ENCODE results near the gene CYB561A3. TPM values are rescaled to one million over a fixed set of nuclear protein-coding genes. Genes with fewer than 3 reads are reported as not detected.
A peak's percentile ranks its signal among the peaks of the same experiment; 100 is the strongest.

Gene CYB561A3
- polyA plus RNA-seq, 1 experiment, result 34.5 TPM

DNA sequence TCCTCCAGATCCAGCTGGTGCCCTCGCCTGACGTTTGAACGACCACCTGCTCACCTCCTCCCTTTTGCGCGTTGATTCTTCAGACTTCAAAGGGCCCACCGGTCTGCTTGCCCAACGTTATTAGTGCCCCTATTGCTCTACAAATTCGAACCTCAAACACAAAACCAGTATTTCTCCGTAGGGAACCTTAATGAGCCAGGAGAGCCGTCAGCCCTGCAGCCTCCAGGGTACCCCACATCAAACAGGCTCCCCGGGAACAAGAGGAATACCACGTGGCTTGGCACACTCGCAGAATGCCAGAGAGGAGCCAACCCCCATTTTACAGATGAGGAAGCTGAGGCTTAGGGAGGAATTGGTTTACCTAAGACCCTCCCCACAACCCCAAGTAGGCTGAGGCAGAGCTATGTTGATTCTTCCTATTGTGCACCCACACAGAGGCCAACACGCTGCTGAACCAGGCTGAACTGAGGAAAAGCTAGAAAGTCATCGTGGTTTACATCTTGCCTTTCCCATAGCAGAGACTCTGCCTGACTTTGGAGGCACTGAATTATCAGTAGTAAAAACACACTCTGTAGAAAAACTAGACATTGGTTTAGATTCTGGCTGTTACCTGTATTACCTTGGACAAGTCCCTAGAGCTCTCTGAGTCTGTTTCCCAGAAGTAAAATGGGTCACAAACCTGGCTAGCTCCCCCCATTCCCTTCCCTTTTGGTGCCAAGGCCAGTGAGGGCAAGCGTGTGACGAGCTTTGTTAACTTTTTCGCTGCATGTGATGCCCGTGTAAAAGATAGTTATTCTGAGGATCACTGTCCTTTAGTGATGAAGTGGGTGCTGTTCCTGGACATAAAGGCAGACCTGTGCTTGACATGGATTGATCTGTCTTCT is 27.9 kb downstream of the CYB561A3 start:
- peak overlapping the region; percentile 93 for H3K4me3 ChIP-seq (ENCODE audit: low read depth, low read length)
- POLR2A ChIA-PET, result interaction anchor here (1.0 to 2.5 kb wide), 5 partner anchors 25 to 56 kb away, joined by 3 to 15 read pairs (median 4); partner anchors contain the start of genes CYB561A3 and TMEM138
- H3K27me3 ChIP-seq (ENCODE audit: control insufficient read depth, insufficient read depth, low read length), result no peaks in the 10 kb centered on the region
- no peaks in the 10 kb centered on the region; the same call in 1 of the 2 replicates for H3K9me3 ChIP-seq (ENCODE audit: control insufficient read depth, insufficient read depth, low read length)
- TF ChIP-seq, protein P1, sequence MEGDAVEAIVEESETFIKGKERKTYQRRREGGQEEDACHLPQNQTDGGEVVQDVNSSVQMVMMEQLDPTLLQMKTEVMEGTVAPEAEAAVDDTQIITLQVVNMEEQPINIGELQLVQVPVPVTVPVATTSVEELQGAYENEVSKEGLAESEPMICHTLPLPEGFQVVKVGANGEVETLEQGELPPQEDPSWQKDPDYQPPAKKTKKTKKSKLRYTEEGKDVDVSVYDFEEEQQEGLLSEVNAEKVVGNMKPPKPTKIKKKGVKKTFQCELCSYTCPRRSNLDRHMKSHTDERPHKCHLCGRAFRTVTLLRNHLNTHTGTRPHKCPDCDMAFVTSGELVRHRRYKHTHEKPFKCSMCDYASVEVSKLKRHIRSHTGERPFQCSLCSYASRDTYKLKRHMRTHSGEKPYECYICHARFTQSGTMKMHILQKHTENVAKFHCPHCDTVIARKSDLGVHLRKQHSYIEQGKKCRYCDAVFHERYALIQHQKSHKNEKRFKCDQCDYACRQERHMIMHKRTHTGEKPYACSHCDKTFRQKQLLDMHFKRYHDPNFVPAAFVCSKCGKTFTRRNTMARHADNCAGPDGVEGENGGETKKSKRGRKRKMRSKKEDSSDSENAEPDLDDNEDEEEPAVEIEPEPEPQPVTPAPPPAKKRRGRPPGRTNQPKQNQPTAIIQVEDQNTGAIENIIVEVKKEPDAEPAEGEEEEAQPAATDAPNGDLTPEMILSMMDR (IDR thresholded peaks at IDR 0.05; ENCODE audit: low read depth, low read length), result no peak
- CTCF ChIA-PET, result interaction anchor here (0.5 to 10.2 kb wide), 5 partner anchors 28 to 592 kb away, joined by 3 to 519 read pairs (median 6); partner anchors contain the start of genes CYB561A3, TMEM138 and TMEM216
- peak overlapping the region; percentile 73 for H3K27ac ChIP-seq (ENCODE audit: low read depth, low read length)
- DNase-seq (ENCODE audit: low read depth, low spot score), result no peak

DNA sequence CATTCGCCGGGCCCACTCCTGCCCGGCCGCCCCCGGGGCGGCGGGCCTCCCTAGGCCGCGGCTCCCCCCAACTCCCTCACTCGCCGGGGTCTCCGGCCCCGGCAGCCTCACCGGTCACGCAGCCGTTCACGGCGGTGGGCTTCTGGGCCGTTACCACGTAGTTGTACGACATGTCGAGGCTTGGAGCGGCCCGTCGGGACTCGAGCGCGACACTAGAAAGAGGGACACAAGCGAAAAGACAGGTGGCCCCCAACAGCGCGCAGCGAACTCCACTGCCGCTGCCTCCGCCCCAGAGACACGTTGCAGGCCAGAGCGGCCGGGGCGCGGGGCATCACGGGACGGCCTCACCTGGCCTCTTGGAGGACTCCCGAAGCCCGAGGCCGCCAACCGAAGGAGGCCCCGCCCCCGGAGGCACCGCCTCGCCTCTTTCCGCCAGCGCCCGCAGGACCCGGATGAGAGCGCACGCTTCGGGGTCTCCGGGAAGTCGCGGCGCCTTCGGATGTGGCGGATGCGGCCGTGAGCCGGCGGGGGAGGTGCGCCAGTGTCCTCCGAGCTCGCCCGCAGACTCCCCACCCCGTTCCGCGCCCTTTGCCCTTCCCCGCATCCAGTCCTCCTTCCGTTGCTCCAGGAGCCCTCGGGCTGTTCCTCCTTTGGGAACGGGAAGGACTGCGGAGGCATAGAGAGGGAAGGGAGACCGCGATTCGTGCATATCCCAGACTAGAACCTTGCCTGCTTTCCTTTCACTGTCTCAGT is 28.7 kb downstream of the CYB561A3 start, which contains the start of the genes DDB1 and TKFC:
DDB1 (minus strand) TSS at position 309 of the 753 bp plus-strand sequence; CDS start at position 172, 137 bp downstream.
TKFC (plus strand) TSS at position 432 of the 753 bp plus-strand sequence. CDS start 1,501 bp downstream, outside the sequence.
- ChIA-PET POLR2A (interaction anchor here (1.1 to 2.5 kb wide), 4 partner anchors 26 to 53 kb away, joined by 4 to 15 read pairs (median 5); partner anchors contain the start of genes CYB561A3 and TMEM138), CTCF (interaction anchor here (0.5 to 10.2 kb wide), 3 partner anchors 51 to 593 kb away, joined by 6 to 519 read pairs (median 6); partner anchors contain the start of gene TMEM216)
- Histone ChIP-seq H3K27ac (ENCODE audit: low read depth, low read length) (peak within 1 kb of the TSS; percentile 73), H3K27me3 (ENCODE audit: control insufficient read depth, insufficient read depth, low read length) (no peaks in the 10 kb centered on the region), H3K9me3 (ENCODE audit: control insufficient read depth, insufficient read depth, low read length) (no peaks in the 10 kb centered on the region; the same call in 1 of the 2 replicates), H3K4me3 (ENCODE audit: low read depth, low read length) (peak within 1 kb of the TSS; percentile 93)
- TF ChIP-seq, protein P1 (IDR thresholded peaks at IDR 0.05; ENCODE audit: low read depth, low read length), result no peak
- peak; percentile 66 for DNase-seq (ENCODE audit: low read depth, low spot score)

DNA sequence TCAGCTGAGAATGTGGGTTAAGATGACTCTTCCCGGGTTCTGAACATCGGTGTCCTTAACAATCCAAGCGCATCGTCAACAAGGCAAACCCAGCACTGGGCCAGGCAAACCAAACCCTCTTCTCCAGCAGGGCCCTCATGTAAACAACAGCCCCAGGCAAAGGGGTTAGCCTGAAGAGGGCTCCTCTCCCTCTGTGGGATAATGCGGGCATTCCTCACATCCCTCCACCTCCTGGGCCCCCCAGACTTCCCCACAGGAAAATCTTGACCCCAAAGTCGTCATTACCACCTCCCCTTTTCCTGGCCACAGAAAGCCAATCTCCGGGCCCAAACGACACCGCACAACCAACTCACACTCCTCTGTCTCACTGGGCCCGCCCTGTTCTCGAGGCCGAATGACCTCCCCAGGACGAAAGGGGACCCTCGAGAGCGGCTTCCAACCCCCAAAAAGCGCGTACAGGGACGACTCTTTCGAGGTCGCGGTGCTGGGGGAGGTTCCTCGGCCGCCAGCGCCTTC is 29.3 kb downstream of the CYB561A3 start:
- CTCF ChIA-PET, result interaction anchor here (0.7 to 1.4 kb wide), 2 partner anchors 42 to 54 kb away, joined by 4 to 9 read pairs; no protein-coding TSS in a partner anchor
- Histone ChIP-seq H3K9me3 (ENCODE audit: control insufficient read depth, insufficient read depth, low read length) (no peaks in the 10 kb centered on the region; the same call in 1 of the 2 replicates), H3K4me3 (ENCODE audit: low read depth, low read length) (peak overlapping the region; percentile 93), H3K27me3 (ENCODE audit: control insufficient read depth, insufficient read depth, low read length) (no peaks in the 10 kb centered on the region), H3K27ac (ENCODE audit: low read depth, low read length) (peak overlapping the region; percentile 73)
- no peak for DNase-seq (ENCODE audit: low read depth, low spot score)
- POLR2A ChIA-PET, result interaction anchor here (0.8 to 1.1 kb wide), 2 partner anchors 10 to 29 kb away, joined by 3 to 5 read pairs; partner anchors contain the start of genes CYB561A3 and TMEM138
- TF ChIP-seq, protein P1 (IDR thresholded peaks at IDR 0.05; ENCODE audit: low read depth, low read length), result peak; percentile 24; the same call in 1 of the 2 replicates

DNA sequence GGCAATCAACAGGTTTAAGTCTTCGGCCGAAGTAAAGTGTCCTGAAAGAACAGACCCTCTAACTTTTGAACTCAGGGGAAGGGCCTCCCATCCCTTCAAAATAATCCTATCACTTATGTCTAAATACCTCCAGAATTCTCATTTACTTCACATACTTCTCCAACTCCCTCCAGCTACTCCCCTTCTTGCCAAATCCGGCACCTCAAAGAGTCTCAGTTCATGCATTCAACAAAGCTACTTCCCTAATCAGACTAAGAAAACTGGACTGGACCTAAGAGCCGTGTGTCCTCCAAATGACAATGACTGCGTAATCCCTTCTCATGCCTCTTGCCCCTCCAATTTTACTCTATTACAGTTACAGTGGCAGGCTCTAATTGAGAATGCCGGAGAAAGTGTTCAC is 30.0 kb downstream of the CYB561A3 start:
- ChIA-PET POLR2A (interaction anchor here (0.5 to 1.1 kb wide), 3 partner anchors 10 to 37 kb away, joined by 3 to 5 read pairs (median 3); partner anchors contain the start of genes CYB561A3 and TMEM138), CTCF (interaction anchor here (0.7 to 1.4 kb wide), 2 partner anchors 43 to 54 kb away, joined by 4 to 9 read pairs; no protein-coding TSS in a partner anchor)
- no peaks in the 10 kb centered on the region for H3K27me3 ChIP-seq (ENCODE audit: control insufficient read depth, insufficient read depth, low read length)
- H3K9me3 ChIP-seq (ENCODE audit: control insufficient read depth, insufficient read depth, low read length), result no peaks in the 10 kb centered on the region; the same call in 1 of the 2 replicates
- H3K4me3 ChIP-seq (ENCODE audit: low read depth, low read length), result peak overlapping the region; percentile 93
- TF ChIP-seq, protein P1 (IDR thresholded peaks at IDR 0.05; ENCODE audit: low read depth, low read length), result no peak
- DNase-seq (ENCODE audit: low read depth, low spot score), result no peak
- no peak overlapping the region for H3K27ac ChIP-seq (ENCODE audit: low read depth, low read length)
